Uterus (tissue), 2 donors: ENCODE results near the gene ASB13.

ENCODE experiments used
- POLR2A ChIP-seq, 2 donors: fragments of 450-650 bp; IDR thresholded peaks; one replicate each; pipeline ENCODE4 v1.6.1; 2016; ENCODE audit warnings: antibody characterized with exemption in 2 of 2, mild to moderate bottlenecking in 1 of 2, moderate library complexity in 1 of 2
- TF ChIP-seq, protein P1 (sequence below), 4 experiments: fragments of 200-600 bp in 2 of 4; fragments of 450-650 bp in 2 of 4; sonication (generic) in 2 of 4; IDR thresholded peaks; one replicate each; pipeline ENCODE4 v1.5.1; 2016 to 2019; ENCODE audit warnings: antibody characterized with exemption in 4 of 4, mild to moderate bottlenecking in 2 of 4, moderate library complexity in 1 of 4

DNA sequence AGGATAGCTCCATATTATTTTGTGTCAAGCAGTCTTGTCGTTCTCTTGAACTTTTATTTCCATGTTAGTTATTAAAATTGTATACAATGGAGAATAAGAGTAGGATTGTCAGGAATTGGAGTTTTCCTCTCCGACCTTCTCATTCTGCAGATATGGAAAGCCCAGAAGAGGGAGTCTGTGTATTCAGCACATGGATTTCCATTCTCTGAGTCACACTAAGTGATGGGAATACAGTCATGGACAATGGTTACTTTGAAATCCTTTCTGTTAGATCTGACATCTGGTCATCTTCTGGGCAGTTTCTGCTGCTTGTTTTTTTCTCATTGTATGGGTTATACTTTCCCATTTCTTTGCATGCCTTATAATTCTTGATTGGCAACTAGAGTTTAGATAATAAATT, 13.2 kb upstream of the ASB13 start:
- TF ChIP-seq, protein P1, sequence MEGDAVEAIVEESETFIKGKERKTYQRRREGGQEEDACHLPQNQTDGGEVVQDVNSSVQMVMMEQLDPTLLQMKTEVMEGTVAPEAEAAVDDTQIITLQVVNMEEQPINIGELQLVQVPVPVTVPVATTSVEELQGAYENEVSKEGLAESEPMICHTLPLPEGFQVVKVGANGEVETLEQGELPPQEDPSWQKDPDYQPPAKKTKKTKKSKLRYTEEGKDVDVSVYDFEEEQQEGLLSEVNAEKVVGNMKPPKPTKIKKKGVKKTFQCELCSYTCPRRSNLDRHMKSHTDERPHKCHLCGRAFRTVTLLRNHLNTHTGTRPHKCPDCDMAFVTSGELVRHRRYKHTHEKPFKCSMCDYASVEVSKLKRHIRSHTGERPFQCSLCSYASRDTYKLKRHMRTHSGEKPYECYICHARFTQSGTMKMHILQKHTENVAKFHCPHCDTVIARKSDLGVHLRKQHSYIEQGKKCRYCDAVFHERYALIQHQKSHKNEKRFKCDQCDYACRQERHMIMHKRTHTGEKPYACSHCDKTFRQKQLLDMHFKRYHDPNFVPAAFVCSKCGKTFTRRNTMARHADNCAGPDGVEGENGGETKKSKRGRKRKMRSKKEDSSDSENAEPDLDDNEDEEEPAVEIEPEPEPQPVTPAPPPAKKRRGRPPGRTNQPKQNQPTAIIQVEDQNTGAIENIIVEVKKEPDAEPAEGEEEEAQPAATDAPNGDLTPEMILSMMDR (IDR thresholded peaks at IDR 0.05) = no peak
- TF ChIP-seq POLR2A (IDR thresholded peaks at IDR 0.05) = no peak
